ACHN (cell line): ENCODE measurements around the gene NID2.

Experiments
- DNase-seq: peaks from one replicate; pipeline ENCODE4 v3.0.0-alpha.2; 2015
- in situ Hi-C: cut with HindIII; loops from 2 replicates; pipeline ENCODE4 v1.10.0; 2017; ENCODE audit warnings: low sequenced_read_pairs, low pct_ligation_motif_present, low pct_unique_long_range_greater_than_20kb

NID2 gene

GRCh38 chr14:52013984-52014600, 54.8 kb downstream of the NID2 start:
- in situ Hi-C loops = no loop called here
- peak; percentile 9 for DNase-seq

- in situ Hi-C loops = no loop called here
Measured at GRCh38 chr14:52012635-52013034, 56.2 kb downstream of the NID2 start.

GRCh38 chr14:52011523-52011922, 57.3 kb downstream of the NID2 start:
- DNase-seq = no peak
- in situ Hi-C loops = no loop called here

More at GRCh38 chr14:52012635-52013034, 56.2 kb downstream of the NID2 start:
- DNase-seq = no peak

GRCh38 chr14:52010173-52010693, 58.6 kb downstream of the NID2 start:
- in situ Hi-C loops = no loop called here
- DNase-seq = no peak

- no peak for DNase-seq
- in situ Hi-C loops = no loop called here
Measured at GRCh38 chr14:52008136-52008535, 60.7 kb downstream of the NID2 start.

- no peak for DNase-seq
- in situ Hi-C loops = no loop called here
Measured at GRCh38 chr14:52007637-52008036, 61.2 kb downstream of the NID2 start.

GRCh38 chr14:52007211-52007610, 61.6 kb downstream of the NID2 start:
- no peak for DNase-seq
- in situ Hi-C loops = no loop called here

GRCh38 chr14:52006361-52006760, 62.5 kb downstream of the NID2 start:
- DNase-seq = no peak
- in situ Hi-C loops = no loop called here

GRCh38 chr14:52005625-52006024, 63.2 kb downstream of the NID2 start:
- in situ Hi-C loops = no loop called here
- DNase-seq = no peak

GRCh38 chr14:52003324-52003723, 65.5 kb downstream of the NID2 start:
- no peak for DNase-seq
- in situ Hi-C loops = no loop called here

GRCh38 chr14:52002542-52002941, 66.3 kb downstream of the NID2 start:
- no peak for DNase-seq
- in situ Hi-C loops = no loop called here

GRCh38 chr14:52000696-52001095, 68.2 kb downstream of the NID2 start:
- in situ Hi-C loops = no loop called here
- DNase-seq = no peak

GRCh38 chr14:52000019-52000582, 68.8 kb downstream of the NID2 start:
- DNase-seq = no peak
- in situ Hi-C loops = no loop called here

GRCh38 chr14:51999084-51999483, 69.8 kb downstream of the NID2 start:
- DNase-seq = no peak
- in situ Hi-C loops = no loop called here

- in situ Hi-C loops = no loop called here
- no peak for DNase-seq
Measured at GRCh38 chr14:51998348-51998747, 70.5 kb downstream of the NID2 start.

GRCh38 chr14:51996148-51996746, 72.6 kb downstream of the NID2 start:
- in situ Hi-C loops = no loop called here
- DNase-seq = peak; percentile 46

- in situ Hi-C loops = no loop called here
- DNase-seq = no peak
Measured at GRCh38 chr14:51993285-51993920, 75.5 kb downstream of the NID2 start.

- in situ Hi-C loops = no loop called here
Measured at GRCh38 chr14:51990488-51990887, 78.4 kb downstream of the NID2 start.

More at GRCh38 chr14:51990488-51990887, 78.4 kb downstream of the NID2 start:
- DNase-seq = no peak
